Measurements from ENCODE around the gene PPP1R37.

PPP1R37 gene

DNA sequence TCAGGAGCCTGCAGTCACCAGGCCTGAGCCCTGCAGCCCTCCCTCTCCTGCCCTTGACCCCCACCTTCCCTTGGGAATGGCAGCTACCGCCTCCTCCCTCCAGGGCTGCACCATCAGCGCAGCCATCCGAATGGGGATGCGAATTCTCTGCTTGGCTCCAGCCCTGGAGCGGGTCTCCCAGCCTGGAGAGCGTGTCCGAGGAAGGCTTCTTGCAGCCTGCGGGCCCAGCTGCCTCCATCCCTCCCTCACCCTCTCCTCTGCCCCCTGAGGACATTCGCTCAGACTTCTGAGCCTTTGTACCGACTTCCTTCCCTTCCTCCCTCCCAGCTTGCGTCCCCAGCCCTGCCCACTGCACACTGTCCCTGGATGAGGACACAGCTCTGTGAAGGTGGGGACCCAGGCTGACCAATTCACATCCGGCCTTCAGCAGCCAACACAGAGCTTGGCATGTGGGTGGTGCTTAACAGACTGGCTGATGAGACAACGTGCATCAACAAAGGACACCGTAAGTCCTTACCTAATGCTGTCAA is 73.8 kb downstream of the PPP1R37 start:
- CTCF ChIA-PET, result interaction anchor here (3.0 kb wide), 1 partner anchor 11 kb away, joined by 15 read pairs; the partner anchor contains the start of genes BLOC1S3 and TRAPPC6A
- no peak for DNase-seq (ENCODE audit: extremely low spot score)
- POLR2A ChIA-PET, result no interaction called here
- TF ChIP-seq, protein P1, sequence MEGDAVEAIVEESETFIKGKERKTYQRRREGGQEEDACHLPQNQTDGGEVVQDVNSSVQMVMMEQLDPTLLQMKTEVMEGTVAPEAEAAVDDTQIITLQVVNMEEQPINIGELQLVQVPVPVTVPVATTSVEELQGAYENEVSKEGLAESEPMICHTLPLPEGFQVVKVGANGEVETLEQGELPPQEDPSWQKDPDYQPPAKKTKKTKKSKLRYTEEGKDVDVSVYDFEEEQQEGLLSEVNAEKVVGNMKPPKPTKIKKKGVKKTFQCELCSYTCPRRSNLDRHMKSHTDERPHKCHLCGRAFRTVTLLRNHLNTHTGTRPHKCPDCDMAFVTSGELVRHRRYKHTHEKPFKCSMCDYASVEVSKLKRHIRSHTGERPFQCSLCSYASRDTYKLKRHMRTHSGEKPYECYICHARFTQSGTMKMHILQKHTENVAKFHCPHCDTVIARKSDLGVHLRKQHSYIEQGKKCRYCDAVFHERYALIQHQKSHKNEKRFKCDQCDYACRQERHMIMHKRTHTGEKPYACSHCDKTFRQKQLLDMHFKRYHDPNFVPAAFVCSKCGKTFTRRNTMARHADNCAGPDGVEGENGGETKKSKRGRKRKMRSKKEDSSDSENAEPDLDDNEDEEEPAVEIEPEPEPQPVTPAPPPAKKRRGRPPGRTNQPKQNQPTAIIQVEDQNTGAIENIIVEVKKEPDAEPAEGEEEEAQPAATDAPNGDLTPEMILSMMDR (IDR thresholded peaks at IDR 0.05; ENCODE audit: control extremely low read depth, extremely low read depth, low read depth, missing control alignments), result no peak

DNA sequence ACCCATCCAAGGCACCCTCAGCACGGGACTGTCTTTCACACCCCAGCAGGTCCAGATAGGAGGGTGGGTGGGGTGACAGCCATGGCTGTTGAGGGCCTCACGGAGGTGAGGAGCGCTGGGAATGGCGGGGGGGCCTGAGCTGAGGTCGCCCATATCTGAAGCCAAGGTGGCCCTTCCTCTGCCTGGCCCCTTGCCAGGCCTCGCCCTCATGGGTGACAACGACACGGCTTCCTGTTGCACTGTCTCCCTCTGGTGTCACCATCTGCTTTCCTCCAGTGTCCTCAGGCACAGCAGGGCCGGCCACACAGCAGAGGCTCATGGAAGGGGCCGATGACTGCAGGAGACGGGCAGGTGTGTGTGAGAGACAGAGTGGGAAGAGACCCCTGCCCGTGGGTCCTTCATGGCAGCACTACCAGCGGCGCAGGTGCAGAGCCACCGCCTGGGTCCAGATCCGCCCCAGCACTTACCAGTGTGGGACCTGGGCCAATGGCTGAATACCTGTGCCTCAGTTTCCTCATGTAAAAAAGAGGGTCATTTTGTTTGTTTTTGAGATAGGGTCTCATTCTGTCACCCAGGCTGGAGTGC is 75.9 kb downstream of the PPP1R37 start:
- ChIA-PET POLR2A (no interaction called here), CTCF (interaction anchor here (1.4 kb wide), 1 partner anchor 12 kb away, joined by 4 read pairs; no protein-coding TSS in a partner anchor)
- TF ChIP-seq, protein P1 (IDR thresholded peaks at IDR 0.05; ENCODE audit: control extremely low read depth, extremely low read depth, low read depth, missing control alignments), result no peak
- no peak for DNase-seq (ENCODE audit: extremely low spot score)

DNA sequence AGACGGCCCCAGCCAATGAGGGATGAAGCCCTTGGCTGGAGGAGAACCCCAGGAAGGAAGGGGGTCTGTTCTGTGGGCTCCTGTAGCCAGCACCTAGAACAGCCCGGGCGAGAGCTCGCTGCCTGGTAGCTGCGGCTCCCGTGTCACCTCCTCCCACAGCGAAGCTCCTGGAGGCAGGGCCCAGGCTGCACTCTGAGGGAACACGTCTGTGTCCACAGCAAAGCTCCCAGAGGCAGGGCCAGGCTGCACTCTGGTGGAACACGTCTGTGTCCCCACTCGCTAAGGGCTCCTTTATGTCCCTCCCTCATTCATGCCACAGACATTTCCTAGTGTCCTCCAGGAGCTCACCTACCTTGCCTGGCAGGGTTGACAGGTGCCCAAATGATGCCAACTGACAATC is 76.6 kb downstream of the PPP1R37 start:
- POLR2A ChIA-PET, result no interaction called here
- TF ChIP-seq, protein P1 (IDR thresholded peaks at IDR 0.05; ENCODE audit: control extremely low read depth, extremely low read depth, low read depth, missing control alignments), result no peak
- no peak for DNase-seq (ENCODE audit: extremely low spot score)
- CTCF ChIA-PET, result interaction anchor here (0.8 to 1.4 kb wide), 3 partner anchors 11 to 181 kb away, joined by 3 to 4 read pairs (median 3); no protein-coding TSS in a partner anchor

DNA sequence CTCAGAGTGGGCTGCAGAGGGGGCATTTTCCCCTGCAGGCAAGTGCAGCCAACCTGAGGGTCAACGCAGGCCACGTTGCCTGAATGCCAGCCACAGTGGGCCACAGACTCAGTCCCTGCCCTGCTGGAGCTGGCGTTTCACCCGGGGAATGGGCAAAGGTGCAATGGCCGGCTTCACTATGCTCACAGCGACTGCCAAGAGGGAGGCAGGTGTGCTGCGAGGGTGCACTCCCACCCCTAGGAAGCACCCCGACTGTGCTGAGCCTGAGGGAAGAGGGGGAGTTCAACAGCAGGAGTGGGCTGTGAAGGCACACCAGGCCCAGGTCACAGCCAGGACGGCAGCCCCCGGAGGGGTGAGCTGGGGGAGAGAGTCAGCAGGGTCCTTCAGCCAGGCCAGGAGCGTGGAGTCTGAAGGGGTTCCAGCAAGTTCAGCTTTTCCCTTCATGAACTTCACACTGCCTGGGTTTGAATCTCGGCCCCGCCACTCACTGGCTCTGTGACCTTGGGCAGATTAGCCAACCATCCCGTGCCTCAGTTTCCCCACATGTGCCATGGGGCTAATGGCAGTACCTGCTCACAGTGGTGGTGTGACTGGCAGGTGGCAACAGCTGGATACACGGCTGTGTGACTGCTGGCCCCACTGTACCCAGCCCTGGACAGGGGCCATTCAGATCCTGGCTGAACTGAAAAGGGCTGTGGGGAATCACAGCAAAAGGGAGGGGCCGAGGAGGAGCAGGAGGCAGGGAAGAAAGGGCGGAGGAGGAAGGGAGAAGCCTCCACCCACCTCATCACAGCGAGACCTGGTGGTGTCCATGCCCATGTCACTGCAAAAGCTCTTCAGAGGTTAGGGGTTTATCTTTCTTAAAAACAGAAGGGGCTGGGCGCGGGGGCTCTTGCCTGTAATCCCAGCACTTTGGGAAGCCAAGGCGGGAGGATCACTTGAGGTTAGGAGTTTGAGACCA is 77.4 kb downstream of the PPP1R37 start:
- POLR2A ChIA-PET, result no interaction called here

DNA sequence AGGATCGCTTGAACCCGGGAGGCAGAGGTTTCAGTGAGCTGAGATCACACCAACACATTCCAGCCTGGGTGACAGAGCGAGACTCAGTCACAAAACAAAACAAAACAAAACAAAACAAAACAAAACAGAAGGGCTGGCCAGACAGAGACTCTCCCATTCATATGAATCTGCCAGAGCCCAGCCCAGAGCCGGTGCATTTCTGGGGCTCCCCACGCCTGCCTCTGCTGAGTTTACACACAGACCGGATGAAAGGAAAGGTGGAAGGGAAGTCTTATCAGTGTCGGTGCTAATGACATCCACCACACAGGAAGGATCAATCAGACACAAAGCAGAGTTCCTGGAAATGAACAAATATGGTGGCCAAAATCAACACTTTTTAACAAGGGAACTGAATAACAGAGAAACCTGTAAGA is 78.2 kb downstream of the PPP1R37 start:
- CTCF ChIA-PET, result interaction anchor here (1.0 to 1.9 kb wide), 2 partner anchors 17 to 34 kb away, joined by 3 to 6 read pairs; no protein-coding TSS in a partner anchor
- TF ChIP-seq, protein P1 (IDR thresholded peaks at IDR 0.05; ENCODE audit: control extremely low read depth, extremely low read depth, low read depth, missing control alignments), result no peak
- no peak for DNase-seq (ENCODE audit: extremely low spot score)
- POLR2A ChIA-PET, result no interaction called here

More for the DNA sequence above, 77.4 kb downstream of the PPP1R37 start:
- TF ChIP-seq, protein P1 (IDR thresholded peaks at IDR 0.05; ENCODE audit: control extremely low read depth, extremely low read depth, low read depth, missing control alignments), result no peak
- no peak for DNase-seq (ENCODE audit: extremely low spot score)
- CTCF ChIA-PET, result interaction anchor here (0.8 to 1.4 kb wide), 3 partner anchors 10 to 182 kb away, joined by 3 to 4 read pairs (median 3); no protein-coding TSS in a partner anchor

DNA sequence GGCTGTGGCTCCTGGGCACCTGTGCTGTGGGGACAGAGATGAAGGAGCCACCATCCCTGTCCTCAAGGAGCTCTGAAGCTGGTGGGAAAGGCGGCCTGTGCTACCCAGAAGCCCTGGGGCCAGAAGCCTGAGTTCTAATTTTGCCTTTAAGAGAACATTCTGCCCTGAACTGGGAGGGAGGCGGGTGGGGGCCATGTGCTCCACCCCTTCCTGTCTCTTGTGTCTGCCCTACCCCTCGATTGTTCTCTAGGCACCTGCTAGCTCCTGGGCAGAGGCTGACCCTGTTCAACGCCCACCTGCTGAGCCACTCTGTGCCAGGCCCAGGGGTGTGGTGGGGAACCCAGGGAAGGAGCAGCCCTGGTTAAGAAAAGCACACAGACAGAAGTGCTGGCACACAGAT is 79.2 kb downstream of the PPP1R37 start:
- DNase-seq (ENCODE audit: extremely low spot score), result no peak
- ChIA-PET POLR2A (no interaction called here), CTCF (interaction anchor here (1.0 to 1.9 kb wide), 2 partner anchors 16 to 35 kb away, joined by 3 to 6 read pairs; no protein-coding TSS in a partner anchor)
- TF ChIP-seq, protein P1 (IDR thresholded peaks at IDR 0.05; ENCODE audit: control extremely low read depth, extremely low read depth, low read depth, missing control alignments), result no peak

Measured in GM10248 (cell line).